SKM-1 treated with dmso at 0.1 percent for 144 hours (cell line): ENCODE results near the gene SLC6A7.
A peak's percentile ranks its signal among the peaks of the same experiment; 100 is the strongest.

Source experiments
- DNase-seq: peaks from one replicate; lab custom pipeline; 2025; ENCODE audit not compliant: unreplicated experiment; lab: John Stamatoyannopoulos, UW

The SLC6A7 gene

DNA sequence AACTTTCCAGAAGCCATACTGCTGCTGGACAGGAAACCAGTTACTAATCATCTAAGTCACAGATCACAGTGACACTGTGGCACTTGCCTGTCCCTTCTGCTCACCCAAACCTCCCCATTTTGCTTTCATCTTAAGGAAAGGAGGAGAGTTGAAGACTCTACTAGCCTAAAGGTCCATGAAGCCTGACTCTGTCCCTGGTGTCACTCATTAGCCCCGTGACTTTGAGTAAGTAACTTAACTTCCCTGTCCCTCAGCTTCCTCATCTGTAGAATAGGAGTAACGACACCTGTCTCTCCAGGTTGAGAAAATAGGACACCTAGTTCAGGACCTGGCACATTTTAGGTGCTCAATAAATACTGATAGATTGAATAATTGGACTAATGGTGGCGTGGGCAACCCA, 536 bp upstream of the SLC6A7 start:
- DNase-seq: no peak

DNA sequence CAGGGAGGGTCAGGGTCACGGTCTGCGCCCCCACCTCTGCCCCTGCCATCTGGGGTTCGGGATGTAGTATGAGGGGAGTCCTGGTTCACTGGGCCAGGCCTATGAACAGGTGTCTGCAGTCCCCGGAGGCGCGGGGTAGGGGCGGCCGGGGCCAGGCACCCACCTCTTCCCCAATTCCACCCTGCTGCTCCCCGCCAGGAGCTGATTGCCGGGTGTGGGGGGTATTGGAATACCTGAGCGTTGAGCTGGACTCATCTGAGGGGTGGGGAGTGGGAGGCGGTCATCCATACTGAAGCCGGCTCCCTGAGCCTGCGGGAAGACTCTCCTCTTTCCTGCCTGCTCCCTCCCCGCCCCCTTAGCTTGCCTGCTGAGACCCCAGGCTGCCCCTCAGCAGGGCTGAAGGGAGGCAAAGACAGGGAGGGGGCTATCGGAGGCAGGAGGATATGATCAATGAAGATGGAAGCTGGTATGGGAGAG, 679 bp downstream of the SLC6A7 start:
- no peak for DNase-seq

GRCh38 chr5:150190987-150191386, 1.1 kb downstream of the SLC6A7 start:
- DNase-seq: no peak

- DNase-seq: no peak
Observed at GRCh38 chr5:150192462-150192861, 2.6 kb downstream of the SLC6A7 start.

GRCh38 chr5:150195736-150196485, 6.0 kb downstream of the SLC6A7 start:
- peak; percentile 37 for DNase-seq

DNA sequence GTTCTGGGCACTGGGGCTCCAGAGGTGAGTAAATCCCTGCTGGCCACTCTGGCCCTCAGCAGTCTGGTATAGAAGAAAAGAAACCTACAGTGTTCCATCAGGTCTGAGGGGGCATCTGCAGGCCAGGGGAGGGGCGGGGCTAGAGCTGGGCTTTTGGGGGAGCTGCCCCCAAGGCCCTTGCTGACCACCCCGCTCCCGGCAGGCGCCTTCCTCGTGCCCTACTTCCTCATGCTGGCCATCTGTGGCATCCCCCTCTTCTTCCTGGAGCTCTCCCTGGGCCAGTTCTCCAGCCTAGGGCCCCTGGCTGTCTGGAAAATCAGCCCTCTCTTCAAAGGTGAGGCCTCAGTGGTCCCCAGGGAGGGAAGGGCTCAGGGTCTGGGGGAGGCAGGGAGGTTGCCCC, 6.7 kb downstream of the SLC6A7 start:
- DNase-seq: no peak

GRCh38 chr5:150196986-150197385, 7.1 kb downstream of the SLC6A7 start:
- DNase-seq: no peak

- no peak for DNase-seq
Observed at GRCh38 chr5:150197476-150197875, 7.6 kb downstream of the SLC6A7 start.

DNA sequence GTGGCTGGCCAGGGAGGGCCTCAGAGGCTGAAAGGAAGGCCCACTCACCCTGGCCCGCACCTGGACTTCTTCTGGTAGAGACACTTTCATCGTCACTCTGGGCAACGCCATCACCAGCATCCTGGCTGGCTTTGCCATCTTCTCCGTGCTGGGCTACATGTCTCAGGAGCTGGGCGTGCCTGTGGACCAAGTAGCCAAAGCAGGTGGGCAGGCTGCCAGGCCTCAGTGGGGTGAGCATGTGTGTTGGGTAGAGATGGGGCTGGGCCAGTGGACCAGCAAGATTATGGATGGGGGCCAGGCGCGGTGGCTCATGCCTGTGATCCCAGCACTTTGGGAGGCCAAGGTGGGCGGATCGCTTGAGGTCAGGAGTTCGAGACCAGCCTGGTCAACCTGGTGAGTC, 12.6 kb downstream of the SLC6A7 start:
- DNase-seq: no peak

DNA sequence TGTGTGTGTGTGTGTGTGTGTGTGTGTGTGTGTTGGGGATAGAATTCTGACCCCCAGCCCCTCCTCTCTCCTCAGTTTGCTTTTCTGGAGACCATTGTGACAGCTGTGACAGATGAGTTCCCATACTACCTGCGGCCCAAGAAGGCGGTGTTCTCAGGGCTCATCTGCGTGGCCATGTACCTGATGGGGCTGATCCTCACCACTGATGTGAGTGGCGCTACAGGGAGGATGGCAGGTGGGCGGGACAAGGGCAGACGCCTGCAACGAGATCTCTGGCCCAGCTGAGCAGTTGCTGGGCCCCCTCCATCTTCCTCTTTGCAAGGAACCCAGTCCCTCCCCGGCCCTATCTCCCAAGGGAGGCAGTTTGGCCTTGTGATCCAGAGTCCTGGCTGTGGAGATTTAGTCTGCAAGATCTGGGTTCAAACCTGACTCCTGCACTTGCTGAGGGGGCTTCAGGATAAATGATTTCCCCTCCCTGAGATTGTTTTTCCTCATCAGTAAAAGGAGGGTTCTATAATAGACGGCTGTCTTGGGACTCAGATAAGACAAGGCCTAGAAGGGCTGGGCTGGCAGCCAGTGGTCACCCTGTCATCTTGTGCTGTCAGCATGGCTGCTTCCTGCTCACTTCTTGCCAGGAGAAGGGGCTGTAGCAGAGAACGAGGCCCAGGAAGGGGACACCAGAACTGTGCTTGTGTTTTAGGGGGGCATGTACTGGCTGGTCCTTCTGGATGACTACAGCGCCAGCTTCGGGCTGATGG, 14.1 kb downstream of the SLC6A7 start:
- no peak for DNase-seq

- DNase-seq: no peak
Observed at GRCh38 chr5:150204590-150204960, 14.7 kb downstream of the SLC6A7 start.

DNA sequence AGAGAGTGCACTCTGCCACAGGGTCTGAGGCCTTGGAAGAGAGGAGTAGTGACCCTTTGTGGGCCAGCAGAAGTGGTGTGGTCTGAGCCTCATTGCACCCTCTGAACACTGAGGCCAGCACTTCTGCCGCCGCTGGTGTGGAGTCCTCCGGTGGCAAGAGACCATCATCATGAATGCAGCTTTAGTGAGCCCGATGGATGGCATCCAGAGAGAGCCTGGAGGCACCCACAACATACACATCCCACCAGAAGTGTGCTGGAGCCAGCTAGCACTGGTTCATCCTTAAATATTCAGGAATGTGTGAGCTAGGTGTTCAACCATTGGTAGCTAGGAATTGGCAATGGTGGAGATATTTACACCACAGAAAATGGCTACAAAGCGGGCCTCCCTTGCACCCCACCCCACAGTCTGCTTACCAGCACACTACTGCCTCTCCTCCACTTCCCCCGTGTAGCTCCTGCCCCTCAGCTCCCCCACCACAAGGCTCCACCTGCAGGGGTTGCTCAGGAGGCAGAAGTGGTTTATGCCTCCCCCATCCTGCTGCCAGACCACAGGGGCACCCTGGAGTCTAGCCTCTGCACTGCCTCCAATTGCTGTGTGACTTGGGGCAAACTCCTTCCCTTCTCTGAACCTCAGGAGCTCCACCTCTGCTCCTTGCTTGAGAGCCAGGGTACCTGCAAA, 16.4 kb downstream of the SLC6A7 start:
- no peak for DNase-seq

DNA sequence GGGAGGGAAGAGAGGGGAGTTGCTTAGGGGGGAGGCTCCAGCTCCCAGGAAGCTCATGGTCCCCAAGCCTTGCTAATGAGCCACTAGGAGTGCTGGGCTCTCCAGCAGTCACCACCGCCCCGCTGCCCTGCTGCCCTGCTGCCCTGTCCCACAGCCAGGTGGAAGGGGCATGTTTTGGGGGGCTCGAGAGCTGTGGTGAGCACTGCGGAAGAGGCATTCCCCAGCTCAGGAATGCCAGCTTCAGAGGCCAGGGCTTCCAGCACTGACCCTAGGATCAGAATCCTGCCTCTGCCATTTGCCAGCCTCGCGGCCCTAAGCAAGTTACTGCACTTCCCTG, 16.9 kb downstream of the SLC6A7 start:
- no peak for DNase-seq

DNA sequence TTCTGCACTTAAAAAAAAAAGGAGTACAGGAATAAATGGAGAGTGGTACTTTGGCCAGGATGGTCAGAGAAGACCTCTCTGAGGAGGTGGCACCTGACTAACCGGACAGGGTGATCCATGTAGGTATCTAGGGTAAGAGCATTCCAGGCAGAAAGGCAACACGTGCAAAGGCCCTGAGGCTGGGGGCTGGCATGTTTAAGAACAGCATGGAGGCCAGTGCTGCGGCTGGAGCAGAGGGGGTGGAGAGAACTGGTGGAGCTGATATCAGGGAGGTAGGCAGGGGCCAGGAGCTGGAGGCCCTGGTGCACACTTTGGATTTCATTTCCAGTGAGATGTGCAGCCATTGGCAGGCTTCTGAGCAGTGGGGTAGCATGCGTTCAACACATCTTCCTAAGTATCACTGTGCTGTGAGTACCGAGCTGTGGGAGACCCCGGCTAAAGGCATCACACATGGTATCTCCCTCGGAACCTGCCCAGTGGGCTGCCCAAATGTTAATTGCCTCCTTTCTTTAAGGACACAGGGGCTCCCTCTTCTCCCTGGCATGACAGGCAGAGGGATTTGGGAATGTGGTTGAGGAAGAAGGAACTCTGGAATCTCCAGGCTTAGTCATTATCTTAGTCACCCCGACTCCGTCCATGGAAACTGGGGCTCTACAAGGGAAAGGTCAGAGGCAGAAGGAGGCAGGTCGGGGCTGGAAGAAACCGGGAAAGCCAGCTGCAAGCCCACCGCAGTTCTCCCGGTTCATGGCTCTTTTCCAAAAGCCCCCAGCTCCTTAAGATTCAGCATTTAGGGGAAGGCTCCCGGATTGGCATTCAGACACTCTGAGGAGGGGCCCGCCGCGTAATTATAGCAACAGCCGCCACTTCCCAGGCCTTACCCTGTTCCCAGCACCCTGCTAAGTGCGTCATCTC, 18.6 kb downstream of the SLC6A7 start:
- DNase-seq: no peak

- no peak for DNase-seq
Observed at GRCh38 chr5:150209099-150209635, 19.3 kb downstream of the SLC6A7 start.

DNA sequence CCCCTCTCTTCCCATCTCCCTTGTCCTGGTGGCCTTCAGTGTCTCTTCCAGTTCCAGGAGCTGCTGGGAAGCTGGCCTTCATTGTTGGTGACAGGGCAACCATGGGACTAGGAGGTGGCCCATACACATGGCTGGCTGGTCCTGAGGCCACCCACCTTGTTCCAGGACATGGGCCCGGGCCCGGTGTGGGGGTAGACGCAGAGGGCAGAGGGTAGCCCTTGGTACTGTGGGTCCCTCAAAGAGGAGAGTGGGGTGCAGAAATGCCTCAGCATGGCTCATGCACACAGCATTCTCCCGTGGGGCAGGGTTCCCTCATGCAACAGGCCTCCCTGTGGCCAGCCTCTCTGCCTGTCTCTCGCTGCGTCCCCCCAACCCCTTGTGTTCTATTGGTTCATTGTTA, 20.8 kb downstream of the SLC6A7 start:
- no peak for DNase-seq

GRCh38 chr5:150211156-150212030, 21.5 kb downstream of the SLC6A7 start:
- no peak for DNase-seq

GRCh38 chr5:150213530-150213929, 23.7 kb downstream of the SLC6A7 start:
- no peak for DNase-seq

DNA sequence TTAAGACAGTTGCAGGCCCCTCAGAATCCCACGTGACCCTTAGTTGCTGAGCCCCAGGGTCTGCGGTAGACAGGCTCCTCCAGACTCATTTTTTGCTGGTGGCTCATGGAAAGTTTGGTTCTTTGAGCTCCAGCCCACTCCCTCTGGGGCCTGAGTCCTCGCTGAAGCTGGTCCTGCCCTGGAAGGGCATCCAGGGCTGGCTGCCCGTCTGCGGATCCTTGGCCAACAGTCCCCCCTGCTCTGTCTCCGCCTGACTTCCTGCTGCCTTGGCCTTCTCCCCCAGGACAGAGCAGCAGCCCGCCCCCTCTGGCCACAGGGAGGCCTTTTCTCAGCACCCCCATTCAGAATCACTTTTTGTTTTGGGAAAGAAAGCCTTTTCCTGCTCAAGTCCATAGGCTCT, 24.4 kb downstream of the SLC6A7 start:
- no peak for DNase-seq
